ENCODE measurements around the gene SRGAP1. TPM values are rescaled to one million over a fixed set of nuclear protein-coding genes. Genes with fewer than 3 reads are reported as not detected.

The SRGAP1 gene
- total RNA-seq, 6 donors from 2014 or later: 4.7 to 36.7 (median 14.0) TPM

GRCh38 chr12:63898764-63899337 is 54.4 kb downstream of the SRGAP1 start:
- Histone ChIP-seq H3K9me3 (no peaks in the 10 kb centered on the region), H3K36me3 (no peaks in the 10 kb centered on the region), H3K4me3 (no peak overlapping the region), H3K27me3 (no peaks in the 10 kb centered on the region), H3K27ac (no peak overlapping the region), H3K4me1 (peaks cover 5 to 17% (median 7%) of the 10 kb centered on the region in 4 donors)
- no peak for TF ChIP-seq POLR2AphosphoS5 (IDR thresholded peaks at IDR 0.05)
- no peak for TF ChIP-seq POLR2A (IDR thresholded peaks at IDR 0.05)
- no peak for TF ChIP-seq EP300 (IDR thresholded peaks at IDR 0.05)
- no peak for TF ChIP-seq CTCF (IDR thresholded peaks at IDR 0.05)
- DNase-seq: no peak
- ATAC-seq (ENCODE audit: low FRiP score in 2 of 2): no peak
- WGBS, 2 donors: 87 to 88% methylated on average over 4 of the region's 4 CpGs

GRCh38 chr12:63899396-63899795 is 54.9 kb downstream of the SRGAP1 start:
- Histone ChIP-seq H3K27ac (no peak overlapping the region), H3K4me3 (no peak overlapping the region), H3K36me3 (no peaks in the 10 kb centered on the region), H3K9me3 (no peaks in the 10 kb centered on the region), H3K4me1 (peaks cover 3 to 17% (median 7%) of the 10 kb centered on the region in 4 donors), H3K27me3 (no peaks in the 10 kb centered on the region)
- DNase-seq (no peak), ATAC-seq (ENCODE audit: low FRiP score in 2 of 2) (no peak)
- WGBS, 2 donors: 66 to 84% methylated on average over 4 of the region's 4 CpGs
- TF ChIP-seq EP300 (IDR thresholded peaks at IDR 0.05) (no peak), POLR2A (IDR thresholded peaks at IDR 0.05) (no peak), POLR2AphosphoS5 (IDR thresholded peaks at IDR 0.05) (no peak), CTCF (IDR thresholded peaks at IDR 0.05) (no peak)

- 88 to 94% methylated on average over 2 of the region's 2 CpGs for whole genome bisulfite sequencing, 2 donors
- H3K9me3 ChIP-seq: no peaks in the 10 kb centered on the region
- H3K27ac ChIP-seq: no peak overlapping the region
- H3K27me3 ChIP-seq: no peaks in the 10 kb centered on the region
- no peaks in the 10 kb centered on the region for H3K36me3 ChIP-seq
- no peak overlapping the region for H3K4me3 ChIP-seq
- no peak for DNase-seq
- no peak for ATAC-seq (ENCODE audit: low FRiP score in 2 of 2)
- peaks cover 3 to 17% (median 7%) of the 10 kb centered on the region in 4 donors for H3K4me1 ChIP-seq
- no peak for TF ChIP-seq POLR2AphosphoS5 (IDR thresholded peaks at IDR 0.05)
- no peak for TF ChIP-seq POLR2A (IDR thresholded peaks at IDR 0.05)
- no peak for TF ChIP-seq EP300 (IDR thresholded peaks at IDR 0.05)
- no peak for TF ChIP-seq CTCF (IDR thresholded peaks at IDR 0.05)
These were observed 56.7 kb downstream of the SRGAP1 start for GRCh38 chr12:63900922-63901793.

GRCh38 chr12:63904653-63905052 is 60.2 kb downstream of the SRGAP1 start:
- Histone ChIP-seq H3K27ac (no peak overlapping the region), H3K27me3 (no peaks in the 10 kb centered on the region), H3K9me3 (no peaks in the 10 kb centered on the region), H3K36me3 (no peaks in the 10 kb centered on the region), H3K4me3 (no peak overlapping the region), H3K4me1 (no peaks in the 10 kb centered on the region)
- DNase-seq: no peak
- ATAC-seq (ENCODE audit: low FRiP score in 2 of 2): no peak
- TF ChIP-seq CTCF (IDR thresholded peaks at IDR 0.05): no peak
- TF ChIP-seq POLR2A (IDR thresholded peaks at IDR 0.05): no peak
- TF ChIP-seq EP300 (IDR thresholded peaks at IDR 0.05): no peak
- no peak for TF ChIP-seq POLR2AphosphoS5 (IDR thresholded peaks at IDR 0.05)
- 82 to 96% methylated on average over 4 of the region's 4 CpGs for WGBS, 2 donors

Measured in upper lobe of left lung (tissue), 6 donors.